Measurements from ENCODE around the gene ITGAE. TPM values are rescaled to one million over a fixed set of nuclear protein-coding genes. Genes with fewer than 3 reads are reported as not detected.
"Not testable (repeated sequence)": the region's sequence is repeated elsewhere in the genome, so short reads cannot be mapped to it uniquely, and the experiment has no call there.

ITGAE gene, protein sequence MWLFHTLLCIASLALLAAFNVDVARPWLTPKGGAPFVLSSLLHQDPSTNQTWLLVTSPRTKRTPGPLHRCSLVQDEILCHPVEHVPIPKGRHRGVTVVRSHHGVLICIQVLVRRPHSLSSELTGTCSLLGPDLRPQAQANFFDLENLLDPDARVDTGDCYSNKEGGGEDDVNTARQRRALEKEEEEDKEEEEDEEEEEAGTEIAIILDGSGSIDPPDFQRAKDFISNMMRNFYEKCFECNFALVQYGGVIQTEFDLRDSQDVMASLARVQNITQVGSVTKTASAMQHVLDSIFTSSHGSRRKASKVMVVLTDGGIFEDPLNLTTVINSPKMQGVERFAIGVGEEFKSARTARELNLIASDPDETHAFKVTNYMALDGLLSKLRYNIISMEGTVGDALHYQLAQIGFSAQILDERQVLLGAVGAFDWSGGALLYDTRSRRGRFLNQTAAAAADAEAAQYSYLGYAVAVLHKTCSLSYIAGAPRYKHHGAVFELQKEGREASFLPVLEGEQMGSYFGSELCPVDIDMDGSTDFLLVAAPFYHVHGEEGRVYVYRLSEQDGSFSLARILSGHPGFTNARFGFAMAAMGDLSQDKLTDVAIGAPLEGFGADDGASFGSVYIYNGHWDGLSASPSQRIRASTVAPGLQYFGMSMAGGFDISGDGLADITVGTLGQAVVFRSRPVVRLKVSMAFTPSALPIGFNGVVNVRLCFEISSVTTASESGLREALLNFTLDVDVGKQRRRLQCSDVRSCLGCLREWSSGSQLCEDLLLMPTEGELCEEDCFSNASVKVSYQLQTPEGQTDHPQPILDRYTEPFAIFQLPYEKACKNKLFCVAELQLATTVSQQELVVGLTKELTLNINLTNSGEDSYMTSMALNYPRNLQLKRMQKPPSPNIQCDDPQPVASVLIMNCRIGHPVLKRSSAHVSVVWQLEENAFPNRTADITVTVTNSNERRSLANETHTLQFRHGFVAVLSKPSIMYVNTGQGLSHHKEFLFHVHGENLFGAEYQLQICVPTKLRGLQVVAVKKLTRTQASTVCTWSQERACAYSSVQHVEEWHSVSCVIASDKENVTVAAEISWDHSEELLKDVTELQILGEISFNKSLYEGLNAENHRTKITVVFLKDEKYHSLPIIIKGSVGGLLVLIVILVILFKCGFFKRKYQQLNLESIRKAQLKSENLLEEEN
- 28.8 and 34.7 TPM in 2 replicates for total RNA-seq (2014; rRNA removed; shearing (Covaris generic))

DNA sequence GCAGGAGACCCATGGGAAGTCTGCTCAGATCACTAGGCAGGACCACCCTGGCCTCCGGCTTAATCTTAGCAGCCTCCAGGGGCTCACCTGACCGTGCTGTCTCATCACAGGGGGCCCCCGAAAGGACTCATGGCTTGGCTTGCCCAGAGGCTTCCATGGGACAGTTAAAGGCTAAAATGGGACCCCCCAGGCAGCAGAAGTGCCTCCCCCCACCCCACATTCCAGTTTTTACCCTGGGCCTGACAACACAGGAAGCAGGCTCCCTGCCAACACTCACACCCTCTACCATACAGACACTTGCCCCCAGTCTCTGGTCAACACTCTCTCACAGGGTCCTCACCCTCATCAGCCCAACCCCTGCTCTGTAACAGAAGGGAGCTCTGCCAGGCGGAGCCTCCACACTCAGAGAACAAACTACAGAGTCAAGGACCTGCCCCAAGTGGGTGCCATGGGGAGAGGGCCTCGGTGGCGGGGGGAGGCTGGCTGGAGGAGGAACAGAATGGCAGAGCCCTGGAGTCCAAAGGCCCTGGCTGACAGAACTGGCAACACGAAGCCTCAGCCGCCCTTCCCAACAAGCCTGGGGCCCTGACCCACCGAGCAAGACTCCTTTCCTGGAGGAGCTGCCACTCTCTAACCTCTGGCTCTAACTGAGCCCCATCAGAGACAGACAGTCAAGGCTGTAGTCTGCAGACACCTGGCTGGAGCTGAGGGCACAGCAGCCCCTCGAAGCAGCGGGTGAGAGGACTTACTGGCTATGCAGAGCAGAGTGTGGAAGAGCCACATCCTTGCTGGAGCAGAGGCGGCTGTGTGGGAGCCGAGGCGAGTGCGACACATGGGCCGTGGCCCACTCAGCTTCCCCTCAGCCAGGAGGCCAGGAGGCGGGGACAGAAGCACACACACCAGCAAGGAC is at the start of gene ITGAE:
Gene ITGAE (minus strand): TSS at position 827 of the 910 bp plus-strand sequence. CDS start 44 bp downstream, at position 783.
- Histone ChIP-seq H3K4me3 (ENCODE audit: insufficient read depth, low read depth, low read length) (no peak within 1 kb of the TSS), H3K36me3 (replicated peaks; ENCODE audit: control insufficient read depth, insufficient read depth, low read length) (no peaks in the 10 kb centered on the region; the same call in none of the 2 replicates), H3K27me3 (ENCODE audit: control insufficient read depth, insufficient read depth, low read length) (no peaks in the 10 kb centered on the region)
- peak; percentile 39 for DNase-seq

DNA sequence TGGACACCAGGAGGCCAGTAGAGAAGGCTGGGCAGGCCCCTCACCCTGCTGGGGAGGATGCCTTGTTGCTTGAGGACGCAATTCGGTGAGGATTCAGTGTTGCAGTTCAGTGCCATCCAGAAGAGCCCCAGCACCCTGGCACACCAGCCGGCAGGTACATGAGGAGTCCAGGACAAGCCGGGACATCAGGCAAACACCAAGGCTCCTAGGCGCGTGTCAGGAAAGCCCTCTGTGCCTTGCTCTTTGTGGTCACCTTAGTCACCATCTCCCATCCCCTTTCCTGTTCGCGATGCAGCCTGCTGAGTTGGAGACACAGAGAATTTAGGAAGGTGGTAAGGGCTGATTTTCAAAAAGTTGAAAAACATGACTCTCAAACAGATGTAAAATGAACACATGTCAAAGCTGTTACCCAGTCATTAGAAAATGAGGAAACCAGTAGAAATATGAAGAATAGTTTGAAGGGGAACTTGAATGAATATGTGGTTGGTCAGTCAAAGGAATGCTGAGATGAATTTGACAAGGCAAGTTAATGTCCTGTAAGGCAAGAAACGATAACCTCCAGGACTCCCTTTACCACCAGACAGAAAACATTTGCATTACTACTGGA is 47.3 kb upstream of the ITGAE start:
- Histone ChIP-seq H3K4me3 (ENCODE audit: insufficient read depth, low read depth, low read length) (no peak overlapping the region), H3K36me3 (replicated peaks; ENCODE audit: control insufficient read depth, insufficient read depth, low read length) (peaks cover 2% of the 10 kb centered on the region), H3K27me3 (ENCODE audit: control insufficient read depth, insufficient read depth, low read length) (no peaks in the 10 kb centered on the region)
- no peak for DNase-seq

DNA sequence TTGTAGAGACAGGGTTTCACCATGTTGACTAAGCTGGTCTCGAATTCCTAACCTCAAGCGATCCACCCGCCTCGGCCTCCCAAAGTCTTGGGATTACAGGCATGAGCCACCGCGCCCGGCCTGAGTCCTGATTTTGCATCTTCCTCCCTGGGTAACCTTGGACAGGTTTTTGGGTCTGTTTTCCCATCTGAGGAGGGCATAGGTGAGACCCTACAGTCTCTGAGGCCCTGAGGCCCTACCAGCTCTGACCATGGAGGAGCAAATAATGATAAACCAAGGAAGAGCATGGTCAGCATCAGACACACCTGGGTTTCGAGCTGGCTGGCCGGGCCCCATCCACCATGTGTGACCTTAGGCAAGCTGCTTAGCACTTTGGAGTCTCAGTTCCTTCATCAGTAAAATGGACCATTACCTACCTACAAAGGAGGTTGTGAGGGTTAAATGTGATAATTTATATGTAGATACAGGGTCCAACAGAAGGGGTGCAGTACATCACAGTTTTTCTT is 46.2 kb upstream of the ITGAE start:
- Histone ChIP-seq H3K4me3 (ENCODE audit: insufficient read depth, low read depth, low read length) (no peak overlapping the region), H3K27me3 (ENCODE audit: control insufficient read depth, insufficient read depth, low read length) (no peaks in the 10 kb centered on the region), H3K36me3 (replicated peaks; ENCODE audit: control insufficient read depth, insufficient read depth, low read length) (peaks cover 4% of the 10 kb centered on the region)
- DNase-seq: no peak

DNA sequence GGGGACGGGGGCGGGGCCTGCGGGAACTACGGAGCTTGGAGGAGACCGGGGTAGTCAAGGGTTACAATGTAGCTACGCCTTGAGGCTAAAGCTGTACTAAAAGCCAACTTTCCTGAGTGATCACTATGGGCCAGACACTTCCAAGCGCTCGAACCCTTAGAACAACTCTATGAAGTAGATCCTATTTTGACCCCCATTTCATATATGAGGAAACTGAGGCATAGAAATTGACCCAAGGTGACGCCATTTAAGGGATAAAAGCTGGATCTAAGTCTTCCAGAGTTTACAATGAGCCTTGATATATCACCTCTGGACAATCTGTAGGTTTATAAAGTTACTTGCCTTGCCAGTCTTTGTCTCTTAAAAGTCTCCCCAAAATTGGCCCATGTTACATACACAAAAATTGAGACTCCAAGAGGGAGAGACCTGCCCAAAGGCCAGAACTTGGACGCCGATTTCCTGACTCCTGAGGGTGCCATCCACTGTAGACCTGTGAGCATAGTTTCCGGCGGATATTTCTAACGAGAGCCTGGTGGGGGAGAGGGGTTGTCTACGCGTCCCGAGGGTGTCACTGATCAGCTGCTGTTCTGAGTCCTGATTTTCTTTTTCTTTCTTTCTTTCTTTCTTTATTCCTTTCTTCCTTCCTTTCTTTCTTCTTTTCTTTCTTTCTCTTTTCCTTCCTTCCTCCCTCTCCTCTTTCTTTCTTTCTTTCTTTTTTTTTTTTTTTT is 45.6 kb upstream of the ITGAE start:
- H3K36me3 ChIP-seq (replicated peaks; ENCODE audit: control insufficient read depth, insufficient read depth, low read length): peaks cover 4% of the 10 kb centered on the region
- H3K27me3 ChIP-seq (ENCODE audit: control insufficient read depth, insufficient read depth, low read length): no peaks in the 10 kb centered on the region
- H3K4me3 ChIP-seq (ENCODE audit: insufficient read depth, low read depth, low read length): no peak overlapping the region
- DNase-seq: no peak

DNA sequence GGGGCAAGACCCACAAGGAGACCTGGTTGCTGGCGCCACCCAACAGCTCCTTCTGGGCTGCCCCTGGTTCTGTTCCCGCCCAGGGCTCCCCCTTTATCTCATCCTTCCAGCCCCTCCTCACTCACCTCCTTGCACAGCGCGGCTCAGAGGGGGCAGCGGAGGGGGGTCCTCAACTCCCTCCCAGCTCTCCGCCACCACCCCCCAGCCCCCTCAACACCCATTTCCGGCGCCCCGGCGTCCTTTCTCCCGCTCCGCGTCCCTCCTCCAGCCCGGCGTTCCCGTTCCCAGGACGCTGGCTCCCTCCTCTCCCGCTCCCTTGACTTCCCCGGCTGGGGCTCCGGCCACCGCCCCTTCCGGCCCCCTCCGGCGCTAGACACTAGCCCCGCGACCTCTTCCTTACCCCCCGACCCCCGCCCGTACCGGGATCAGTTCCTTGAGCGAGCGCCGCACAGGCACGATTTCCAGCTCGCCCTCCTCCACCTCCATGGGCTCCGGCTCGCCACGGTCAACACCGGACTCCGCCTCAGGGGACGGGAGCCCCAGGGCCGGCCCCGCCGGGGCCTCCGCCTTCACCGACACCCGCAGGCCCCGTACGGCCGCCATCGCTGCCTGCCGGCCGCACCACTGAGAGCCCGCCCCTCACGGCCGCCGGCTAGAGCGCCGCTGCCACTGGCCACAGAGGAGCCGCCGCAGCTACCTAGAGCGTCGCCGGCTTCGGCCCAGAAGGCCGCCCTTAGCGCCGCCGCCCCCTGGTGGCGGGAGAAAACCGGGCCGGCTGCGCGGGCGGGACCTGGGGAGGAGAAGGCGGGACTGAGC is 44.8 kb upstream of the ITGAE start, which contains the start of gene NCBP3:
Gene NCBP3 (minus strand): TSS at position 626 of the 816 bp plus-strand sequence. CDS start 23 bp downstream, at position 603.
- H3K4me3 ChIP-seq (ENCODE audit: insufficient read depth, low read depth, low read length): peak within 1 kb of the TSS; percentile 86
- H3K36me3 ChIP-seq (replicated peaks; ENCODE audit: control insufficient read depth, insufficient read depth, low read length): peaks cover 4% of the 10 kb centered on the region
- DNase-seq: peak; percentile 99
- H3K27me3 ChIP-seq (ENCODE audit: control insufficient read depth, insufficient read depth, low read length): no peaks in the 10 kb centered on the region

DNA sequence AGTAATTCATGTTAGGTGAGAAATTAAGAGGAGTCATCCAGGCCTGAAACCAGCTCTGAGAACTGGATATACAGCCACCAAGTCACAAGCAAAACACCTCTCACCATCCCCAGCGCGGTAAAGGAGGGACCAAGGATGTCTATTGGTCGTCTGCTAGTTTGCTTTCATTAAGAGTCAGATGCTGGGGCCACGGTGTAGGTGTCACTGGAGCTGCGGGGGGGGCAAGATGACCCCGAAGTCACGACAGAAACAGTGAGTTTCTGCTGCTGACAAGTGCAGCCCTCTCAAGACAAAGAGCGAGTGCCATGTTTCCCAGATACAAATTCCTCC is 44.3 kb upstream of the ITGAE start:
- no peaks in the 10 kb centered on the region for H3K27me3 ChIP-seq (ENCODE audit: control insufficient read depth, insufficient read depth, low read length)
- peak overlapping the region; percentile 86 for H3K4me3 ChIP-seq (ENCODE audit: insufficient read depth, low read depth, low read length)
- DNase-seq: no peak
- peaks cover 4% of the 10 kb centered on the region for H3K36me3 ChIP-seq (replicated peaks; ENCODE audit: control insufficient read depth, insufficient read depth, low read length)

DNA sequence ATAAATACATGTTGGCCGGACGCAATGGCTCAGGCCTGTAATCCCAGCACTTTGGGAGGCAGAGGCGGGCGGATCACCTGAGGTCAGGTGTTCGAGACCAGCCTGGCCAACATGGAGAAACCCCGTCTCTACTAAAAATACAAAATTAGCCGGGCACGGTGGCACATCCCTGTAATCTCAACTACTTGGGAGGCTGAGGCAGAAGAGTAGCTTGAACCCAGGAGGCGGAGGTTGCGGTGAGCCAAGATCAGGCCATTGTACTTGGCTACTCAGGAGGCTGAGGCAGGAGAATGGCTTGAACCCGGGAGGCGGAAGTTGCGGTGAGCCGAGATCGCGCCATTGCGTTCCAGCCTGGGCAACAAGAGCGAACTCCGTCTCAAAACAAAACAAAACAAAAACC is 43.6 kb upstream of the ITGAE start:
- not testable (repeated sequence) for H3K4me3 ChIP-seq (ENCODE audit: insufficient read depth, low read depth, low read length); H3K27me3 ChIP-seq (ENCODE audit: control insufficient read depth, insufficient read depth, low read length)

DNA sequence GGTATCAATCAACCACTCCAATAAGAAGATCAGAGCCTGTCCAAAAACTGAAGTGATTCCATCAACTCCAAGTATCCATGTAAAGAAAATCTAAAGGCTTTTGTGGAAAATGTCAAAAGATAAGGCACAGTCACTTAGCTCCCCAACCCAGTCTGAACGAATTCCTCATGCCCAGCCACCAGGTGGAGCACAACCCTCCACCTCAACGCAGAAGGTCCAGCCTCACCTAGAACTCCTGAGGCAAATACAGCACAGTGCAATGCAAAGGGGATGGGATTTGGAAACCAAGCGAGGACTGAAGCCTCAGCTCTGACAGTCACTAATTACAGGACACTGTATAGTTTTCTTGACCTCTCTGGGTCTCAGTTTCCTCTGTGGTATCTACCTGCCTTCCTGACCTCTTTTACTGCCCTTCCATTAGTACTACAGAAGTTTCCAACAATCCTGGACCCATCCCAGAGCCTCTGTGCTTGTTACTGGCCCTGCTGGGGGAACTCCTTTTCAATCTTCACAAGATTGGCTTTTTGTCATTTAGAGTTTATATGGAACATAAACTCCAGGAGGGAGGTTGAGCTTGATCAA is 43.0 kb upstream of the ITGAE start:
- no peak overlapping the region for H3K4me3 ChIP-seq (ENCODE audit: insufficient read depth, low read depth, low read length)
- peak; percentile 83 for DNase-seq
- H3K27me3 ChIP-seq (ENCODE audit: control insufficient read depth, insufficient read depth, low read length): no peaks in the 10 kb centered on the region
- H3K36me3 ChIP-seq (replicated peaks; ENCODE audit: control insufficient read depth, insufficient read depth, low read length): peaks cover 9% of the 10 kb centered on the region

More for the DNA sequence above, 43.6 kb upstream of the ITGAE start:
- not testable (repeated sequence) for H3K36me3 ChIP-seq (replicated peaks; ENCODE audit: control insufficient read depth, insufficient read depth, low read length); DNase-seq

DNA sequence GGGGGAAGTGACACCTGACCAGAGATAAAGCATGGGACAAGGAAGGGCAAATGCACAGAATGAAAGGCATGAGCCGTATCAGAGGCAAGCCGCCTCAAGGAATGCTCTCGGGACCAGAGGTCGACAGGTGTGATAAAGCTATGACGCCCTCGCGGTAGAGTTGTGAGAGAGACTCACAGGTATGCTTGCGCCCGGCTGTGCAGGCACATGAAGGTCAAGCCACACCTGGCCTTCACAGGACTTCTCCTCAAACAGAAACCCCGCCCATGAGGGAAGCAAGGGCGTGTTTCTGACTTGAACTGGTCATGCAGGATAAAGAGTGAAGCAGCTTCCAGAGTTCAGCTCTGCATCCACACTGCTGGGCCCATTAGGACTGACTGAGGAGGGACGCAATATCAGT is 37.2 kb upstream of the ITGAE start:
- H3K36me3 ChIP-seq (replicated peaks; ENCODE audit: control insufficient read depth, insufficient read depth, low read length): peaks cover 21% of the 10 kb centered on the region
- H3K4me3 ChIP-seq (ENCODE audit: insufficient read depth, low read depth, low read length): no peak overlapping the region
- DNase-seq: no peak
- H3K27me3 ChIP-seq (ENCODE audit: control insufficient read depth, insufficient read depth, low read length): no peaks in the 10 kb centered on the region

DNA sequence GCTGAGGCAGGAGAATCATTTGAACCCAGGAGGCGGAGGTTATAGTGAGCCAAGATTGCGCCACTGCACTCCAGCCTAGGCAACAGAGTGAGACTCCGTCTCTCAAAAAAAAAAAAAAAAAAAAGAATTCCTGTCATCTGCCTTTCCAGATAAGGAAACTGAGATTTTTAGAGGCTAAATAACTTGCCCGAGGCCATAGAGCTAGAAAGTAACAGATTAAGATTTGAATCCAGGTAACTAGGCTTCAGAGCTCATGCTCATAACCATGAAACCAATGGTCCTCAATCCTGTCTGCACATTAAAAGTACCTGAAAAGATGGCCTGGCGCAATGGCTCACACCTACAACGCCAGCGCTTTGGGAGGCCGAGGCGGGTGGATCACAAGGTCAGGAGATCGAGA is 35.6 kb upstream of the ITGAE start:
- Histone ChIP-seq H3K4me3 (ENCODE audit: insufficient read depth, low read depth, low read length) (no peak overlapping the region), H3K36me3 (replicated peaks; ENCODE audit: control insufficient read depth, insufficient read depth, low read length) (peaks cover 19% of the 10 kb centered on the region), H3K27me3 (ENCODE audit: control insufficient read depth, insufficient read depth, low read length) (no peaks in the 10 kb centered on the region)
- no peak for DNase-seq

DNA sequence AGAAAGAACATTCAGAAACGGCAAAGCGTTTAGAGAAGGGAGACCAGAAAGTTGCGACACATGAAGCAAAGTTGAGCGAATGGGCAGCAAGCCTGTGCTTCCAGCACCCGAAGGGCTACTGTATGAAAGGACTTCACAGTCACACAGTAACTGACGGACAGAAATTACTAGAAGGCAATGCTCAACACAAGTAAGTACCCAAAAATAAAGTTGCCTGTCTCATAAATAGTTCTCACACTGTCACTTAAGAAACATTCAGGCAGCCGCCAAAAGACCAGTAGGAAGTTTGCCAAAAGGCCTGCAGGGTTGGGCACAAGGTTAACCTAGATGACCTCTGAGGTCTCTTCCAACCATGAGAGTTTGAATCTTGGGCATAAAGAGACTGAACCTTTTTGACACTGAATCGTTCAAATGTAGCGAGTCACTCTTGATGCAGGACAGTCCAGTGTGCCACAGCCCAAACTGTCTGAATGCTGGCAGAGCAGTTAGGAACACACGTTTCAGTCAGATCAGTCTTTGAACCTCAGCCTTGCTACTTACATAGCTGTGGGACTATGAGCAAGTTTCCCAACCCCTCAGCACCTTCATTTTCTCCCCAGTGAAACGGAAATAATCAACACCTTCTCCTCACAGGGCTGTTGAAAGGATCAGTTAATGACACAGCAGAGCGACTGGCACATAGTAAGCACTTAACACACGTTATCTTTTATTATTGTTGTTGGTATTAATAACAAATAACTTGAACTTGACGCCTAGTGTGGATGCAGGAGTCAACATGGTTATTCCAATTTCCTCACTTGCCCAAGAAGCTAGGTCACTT is 34.6 kb upstream of the ITGAE start:
- Histone ChIP-seq H3K4me3 (ENCODE audit: insufficient read depth, low read depth, low read length) (no peak overlapping the region), H3K36me3 (replicated peaks; ENCODE audit: control insufficient read depth, insufficient read depth, low read length) (peaks cover 19% of the 10 kb centered on the region), H3K27me3 (ENCODE audit: control insufficient read depth, insufficient read depth, low read length) (no peaks in the 10 kb centered on the region)
- DNase-seq: no peak
